T-cell (primary cell): ENCODE results near the gene AAGAB. TPM values are rescaled to one million over a fixed set of nuclear protein-coding genes. Genes with fewer than 3 reads are reported as not detected.

Experiments used
- ATAC-seq, 4 experiments: fragments of 200-7000 bp in 3 of 4; fragments of 150-1000 bp in 1 of 4; cut with Tn5 transposase; replicated peaks in 1 of 4; 1 replicate in 3 of 4; 2 replicates in 1 of 4; pipeline ENCODE4 v1.10.0; 2021; ENCODE audit warnings: moderate library complexity in 3 of 4, mild to moderate bottlenecking in 2 of 4, moderate number of reproducible peaks in 1 of 4
- CTCF ChIA-PET, 2 donors: fragments of 300-600 bp; sonication (Branson Sonifier 250); formaldehyde crosslinking; loops; one replicate each; lab custom pipeline; 2022; ENCODE audit warnings: antibody characterized with exemption in 2 of 2; lab: Charles Lee
- POLR2A ChIA-PET, 2 donors: fragments of 300-600 bp; sonication (Branson Sonifier 250); formaldehyde crosslinking; loops; one replicate each; lab custom pipeline; 2022; ENCODE audit warnings: antibody characterized with exemption in 2 of 2; lab: Charles Lee
- DNase-seq, 35 experiments: peaks; one replicate each; pipeline versions ENCODE4 v3.0.0 to v3.0.0-alpha.2; 2013 to 2023
- H3K27ac ChIP-seq: one replicate; pipeline ENCODE4 v1.5.1; 2013; ENCODE audit warnings: low read length
- H3K27me3 ChIP-seq, 2 experiments: replicated peaks in 1 of 2; 1 replicate in 1 of 2; 2 replicates in 1 of 2; pipeline versions ENCODE4 v1.6.1 to v1.7.0; 2013; ENCODE audit warnings: low read length in 1 of 2, mixed read lengths in 1 of 2; ENCODE audit not compliant: control insufficient read depth in 2 of 2, insufficient read depth in 2 of 2; ENCODE audit errors: extremely low read depth in 1 of 2
- H3K36me3 ChIP-seq, 2 donors: 1 replicate in 1 of 2; 2 replicates in 1 of 2; pipeline versions ENCODE4 v1.6.1 to v1.7.0; 2013; ENCODE audit warnings: low read length in 1 of 2; ENCODE audit not compliant: control insufficient read depth in 2 of 2, insufficient read depth in 1 of 2; ENCODE audit errors: extremely low read depth in 1 of 2
- H3K4me1 ChIP-seq, 2 experiments: 1 replicate in 1 of 2; 2 replicates in 1 of 2; pipeline versions ENCODE4 v1.6.1 to v1.7.0; 2013; ENCODE audit warnings: low read length in 2 of 2, mixed read lengths in 1 of 2; ENCODE audit not compliant: insufficient read depth in 2 of 2, control insufficient read depth in 1 of 2; ENCODE audit errors: extremely low read depth in 1 of 2
- H3K4me3 ChIP-seq, 2 donors: 1 replicate in 1 of 2; 2 replicates in 1 of 2; pipeline versions ENCODE4 v1.5.1 to v1.7.0; 2013; ENCODE audit warnings: mild to moderate bottlenecking in 2 of 2, low read length in 1 of 2, moderate library complexity in 1 of 2; ENCODE audit not compliant: control insufficient read depth in 1 of 2; ENCODE audit errors: extremely low read depth in 1 of 2
- H3K9me3 ChIP-seq: 2 replicates; pipeline ENCODE4 v1.7.0; 2013
- H3K27ac Mint-ChIP-seq, 2 donors: one replicate each; pipeline ENCODE4 v1.8.0; 2020 to 2021; ENCODE audit warnings: mild to moderate bottlenecking in 2 of 2, mixed read lengths in 2 of 2
- H3K27me3 Mint-ChIP-seq, 2 donors: one replicate each; pipeline ENCODE4 v1.8.0; 2021 to 2022; ENCODE audit warnings: mixed read lengths in 2 of 2
- H3K36me3 Mint-ChIP-seq: one replicate; pipeline ENCODE4 v1.8.0; 2021; ENCODE audit warnings: mixed read lengths
- H3K4me1 Mint-ChIP-seq, 3 donors: one replicate each; pipeline ENCODE4 v1.8.0; 2020 to 2022; ENCODE audit warnings: mixed read lengths in 3 of 3, mild to moderate bottlenecking in 1 of 3
- H3K4me3 Mint-ChIP-seq, 3 donors: one replicate each; pipeline ENCODE4 v1.8.0; 2020 to 2022; ENCODE audit warnings: mild to moderate bottlenecking in 3 of 3, mixed read lengths in 3 of 3, moderate library complexity in 3 of 3
- H3K9me3 Mint-ChIP-seq, 3 donors: one replicate each; pipeline ENCODE4 v1.8.0; 2020 to 2022; ENCODE audit warnings: mixed read lengths in 3 of 3
- WGBS: methylation state at CpG from one replicate; pipeline ENCODE4 v1.1.5; 2013; ENCODE audit warnings: missing lambda C conversion rate; ENCODE audit not compliant: insufficient coverage; 5-methylcytosine and 5-hydroxymethylcytosine counted together
- total RNA-seq, 35 experiments: library from RNA in 6 of 35; stranded (reverse) in 6 of 35; fragments of 120-200 nt in 1 of 35; gene quantifications; one replicate each; pipeline versions ENCODE4 v1.2.1 to v1.2.4 and lab custom pipeline; 2013 to 2026

Gene AAGAB
- total RNA-seq, 5 donors from 2014 or later (not counting 1 experiment from before 2014, with no cell fraction given): 21.9 to 28.4 (median 23.6) TPM

GRCh38 chr15:67164811-67165253 lies 89.6 kb downstream of the AAGAB start:
- ChIA-PET POLR2A (no interaction called here), CTCF (no interaction called here)
- no peaks in the 10 kb centered on the region for H3K27me3 ChIP-seq
- peaks cover 16 to 54% of the 10 kb centered on the region in 2 donors for H3K36me3 ChIP-seq
- H3K4me1 ChIP-seq: peaks cover 0 to 5% of the 10 kb centered on the region in 2 experiments
- ATAC-seq (no peak), DNase-seq (no peak)
- no peak overlapping the region for H3K27ac ChIP-seq
- peaks cover 40% of the 10 kb centered on the region for H3K36me3 Mint-ChIP-seq
- H3K27me3 Mint-ChIP-seq: no peaks in the 10 kb centered on the region
- H3K27ac Mint-ChIP-seq: no peak overlapping the region
- no peak overlapping the region for H3K4me3 Mint-ChIP-seq
- H3K9me3 Mint-ChIP-seq: no peaks in the 10 kb centered on the region
- H3K9me3 ChIP-seq: no peaks in the 10 kb centered on the region
- peaks cover 18 to 34% (median 19%) of the 10 kb centered on the region in 3 donors for H3K4me1 Mint-ChIP-seq
- no peak overlapping the region for H3K4me3 ChIP-seq
- WGBS: 97% methylated on average over 16 of the region's 17 CpGs

DNA sequence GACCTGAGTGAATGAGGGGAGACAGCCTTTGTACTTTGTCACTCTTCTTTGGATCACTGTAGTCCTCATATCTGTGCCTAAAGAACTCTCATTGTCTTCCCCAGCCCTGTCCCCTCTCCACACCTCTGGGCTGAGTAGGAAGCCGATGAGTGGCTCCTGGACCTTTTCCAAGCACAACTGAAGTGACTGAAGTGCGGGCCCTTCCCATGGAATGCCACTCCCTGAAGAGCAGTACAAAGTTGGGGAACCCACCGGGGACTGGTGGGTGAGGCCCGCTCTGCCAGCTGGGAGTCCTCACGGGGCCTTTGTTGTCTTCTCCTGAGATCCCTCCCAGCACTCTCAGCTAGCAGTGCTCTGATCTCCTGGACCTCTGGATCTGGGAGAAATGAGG lies 90.1 kb downstream of the AAGAB start:
- Histone ChIP-seq H3K27ac (no peak overlapping the region), H3K36me3 (peaks cover 16 to 51% of the 10 kb centered on the region in 2 donors), H3K9me3 (no peaks in the 10 kb centered on the region), H3K4me1 (peaks cover 0 to 5% of the 10 kb centered on the region in 2 experiments), H3K4me3 (no peak overlapping the region), H3K27me3 (no peaks in the 10 kb centered on the region)
- 93% methylated on average over 4 of the region's 5 CpGs for WGBS
- Mint-ChIP-seq H3K9me3 (no peaks in the 10 kb centered on the region), H3K27me3 (no peaks in the 10 kb centered on the region), H3K36me3 (peaks cover 37% of the 10 kb centered on the region), H3K4me1 (peaks cover 19 to 38% (median 20%) of the 10 kb centered on the region in 3 donors), H3K27ac (no peak overlapping the region), H3K4me3 (no peak overlapping the region)
- CTCF ChIA-PET: no interaction called here
- ATAC-seq: no peak
- POLR2A ChIA-PET: interaction anchor here (0.7 kb wide), 2 partner anchors 17 to 266 kb away, joined by 11 to 13 read pairs; no protein-coding TSS in a partner anchor
- no peak for DNase-seq

GRCh38 chr15:67163180-67163579 lies 91.3 kb downstream of the AAGAB start:
- CTCF ChIA-PET: no interaction called here
- Mint-ChIP-seq H3K4me1 (peaks cover 16 to 38% (median 24%) of the 10 kb centered on the region in 3 donors), H3K27ac (no peak overlapping the region)

DNA sequence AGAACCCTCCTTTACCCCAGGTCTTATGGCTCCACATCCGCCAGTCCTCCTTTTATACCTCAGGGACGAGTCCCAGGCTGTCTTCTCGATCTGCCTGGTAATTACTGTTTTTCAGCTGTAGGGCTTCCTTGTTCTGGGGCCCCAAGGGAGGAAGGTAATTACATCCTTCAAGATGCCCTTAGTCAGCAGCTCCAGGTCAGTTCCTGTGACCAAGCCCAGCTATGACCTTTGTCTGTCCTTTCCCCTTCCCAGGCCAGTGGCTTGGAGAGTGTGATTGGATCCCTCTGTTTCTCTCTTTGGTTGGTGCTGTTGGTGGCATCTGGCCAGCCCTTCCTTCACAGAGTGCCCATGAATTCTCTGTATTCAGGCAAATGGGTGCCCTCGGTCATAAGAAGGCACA lies 92.6 kb downstream of the AAGAB start:
- CTCF ChIA-PET: interaction anchor here (0.6 kb wide), 2 partner anchors 181 to 1940 kb away, joined by 3 read pairs; no protein-coding TSS in a partner anchor
- peak overlapping the region in 1 of 2 donors; percentile 11 for H3K27ac Mint-ChIP-seq

More at GRCh38 chr15:67163180-67163579, 91.3 kb downstream of the AAGAB start:
- no peak for ATAC-seq
- 100% methylated on average over 1 of the region's 6 CpGs for WGBS
- H3K36me3 Mint-ChIP-seq: peaks cover 30% of the 10 kb centered on the region
- Histone ChIP-seq H3K27me3 (no peaks in the 10 kb centered on the region), H3K4me3 (no peak overlapping the region), H3K27ac (no peak overlapping the region), H3K36me3 (peaks cover 16 to 39% of the 10 kb centered on the region in 2 donors), H3K4me1 (peaks cover 0 to 9% of the 10 kb centered on the region in 2 experiments), H3K9me3 (no peaks in the 10 kb centered on the region)
- no peak overlapping the region for H3K4me3 Mint-ChIP-seq
- no peak for DNase-seq
- no peaks in the 10 kb centered on the region for H3K27me3 Mint-ChIP-seq
- no peaks in the 10 kb centered on the region for H3K9me3 Mint-ChIP-seq
- POLR2A ChIA-PET: interaction anchor here in 1 of 2 donors (0.7 kb wide), 1 partner anchor 173 kb away, joined by 4 read pairs; no protein-coding TSS in a partner anchor

GRCh38 chr15:67161412-67161811 lies 93.0 kb downstream of the AAGAB start:
- Histone ChIP-seq H3K4me3 (no peak overlapping the region), H3K9me3 (no peaks in the 10 kb centered on the region), H3K27ac (no peak overlapping the region), H3K27me3 (no peaks in the 10 kb centered on the region), H3K4me1 (peaks cover 0 to 21% of the 10 kb centered on the region in 2 experiments), H3K36me3 (peaks cover 15 to 24% of the 10 kb centered on the region in 2 donors)
- WGBS: 100% methylated on average over 1 of the region's 5 CpGs
- Mint-ChIP-seq H3K36me3 (peaks cover 29% of the 10 kb centered on the region), H3K4me1 (peaks cover 31 to 55% (median 39%) of the 10 kb centered on the region in 3 donors), H3K27ac (peak overlapping the region in 1 of 2 donors; percentile 11), H3K27me3 (no peaks in the 10 kb centered on the region), H3K4me3 (no peak overlapping the region), H3K9me3 (no peaks in the 10 kb centered on the region)
- CTCF ChIA-PET: interaction anchor here in 1 of 2 donors (0.6 kb wide), 1 partner anchor 1940 kb away, joined by 3 read pairs; no protein-coding TSS in a partner anchor
- ATAC-seq (no peak), DNase-seq (no peak)
- POLR2A ChIA-PET: interaction anchor here in 1 of 2 donors (0.6 kb wide), 2 partner anchors 14 to 105 kb away, joined by 3 read pairs; no protein-coding TSS in a partner anchor

More for the DNA sequence above, 92.6 kb downstream of the AAGAB start:
- Histone ChIP-seq H3K9me3 (no peaks in the 10 kb centered on the region), H3K4me3 (no peak overlapping the region), H3K27me3 (no peaks in the 10 kb centered on the region), H3K4me1 (peaks cover 0 to 21% of the 10 kb centered on the region in 2 experiments), H3K36me3 (peaks cover 16 to 29% of the 10 kb centered on the region in 2 donors), H3K27ac (no peak overlapping the region)
- POLR2A ChIA-PET: interaction anchor here in 1 of 2 donors (0.6 kb wide), 1 partner anchor 15 kb away, joined by 3 read pairs; no protein-coding TSS in a partner anchor
- peaks cover 29 to 51% (median 37%) of the 10 kb centered on the region in 3 donors for H3K4me1 Mint-ChIP-seq
- no peaks in the 10 kb centered on the region for H3K9me3 Mint-ChIP-seq
- no peaks in the 10 kb centered on the region for H3K27me3 Mint-ChIP-seq
- ATAC-seq: no peak
- 100% methylated on average over 3 of the region's 4 CpGs for WGBS
- no peak for DNase-seq
- H3K4me3 Mint-ChIP-seq: no peak overlapping the region
- H3K36me3 Mint-ChIP-seq: peaks cover 29% of the 10 kb centered on the region

- POLR2A ChIA-PET: no interaction called here
- 97% methylated on average over 6 of the region's 7 CpGs for WGBS
These were observed 96.1 kb downstream of the AAGAB start for GRCh38 chr15:67158367-67158766.

More at GRCh38 chr15:67158367-67158766, 96.1 kb downstream of the AAGAB start:
- peaks cover 0 to 19% of the 10 kb centered on the region in 2 experiments for H3K4me1 ChIP-seq
- CTCF ChIA-PET: no interaction called here
- no peak for ATAC-seq
- H3K9me3 ChIP-seq: no peaks in the 10 kb centered on the region
- Mint-ChIP-seq H3K27me3 (no peaks in the 10 kb centered on the region), H3K36me3 (peaks cover 29% of the 10 kb centered on the region), H3K4me1 (peaks cover 31 to 67% (median 55%) of the 10 kb centered on the region in 3 donors), H3K4me3 (no peak overlapping the region), H3K9me3 (no peaks in the 10 kb centered on the region), H3K27ac (no peak overlapping the region)
- no peaks in the 10 kb centered on the region for H3K27me3 ChIP-seq
- no peak overlapping the region for H3K4me3 ChIP-seq
- no peak overlapping the region for H3K27ac ChIP-seq
- peaks cover 2 to 7% of the 10 kb centered on the region in 2 donors for H3K36me3 ChIP-seq
- no peak for DNase-seq
